Embryonic facial prominence (tissue), 1 donor: ENCODE results near the gene FGD6.

Experiments used
- DNase-seq: peaks from one replicate; pipeline ENCODE4 v3.0.0-alpha.2; 2016; ENCODE audit errors: extremely low spot score

The FGD6 gene

DNA sequence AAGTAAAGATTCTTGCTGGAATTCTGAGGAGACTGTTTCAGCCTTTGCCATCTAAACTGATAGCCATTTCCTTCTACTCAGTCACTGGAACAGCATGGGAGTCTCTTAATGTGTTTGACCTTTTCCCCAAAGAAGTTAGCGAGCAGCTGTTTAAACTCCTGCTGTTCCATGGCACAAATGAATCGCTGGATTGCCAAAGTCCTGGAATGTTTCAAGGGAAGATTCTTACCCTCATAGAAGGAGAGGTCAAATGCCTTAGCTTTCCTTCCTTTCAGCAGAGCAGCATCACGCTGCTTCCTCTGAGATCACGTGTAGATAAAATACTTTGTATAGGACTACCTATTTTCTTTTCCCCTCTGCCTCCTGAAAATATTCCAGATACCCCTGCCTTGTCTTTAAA is 133.3 kb downstream of the FGD6 start:
- no peak for DNase-seq

GRCh38 chr12:95083471-95083870 is 133.8 kb downstream of the FGD6 start:
- DNase-seq, result no peak

GRCh38 chr12:95077341-95077740 is 139.9 kb downstream of the FGD6 start:
- DNase-seq, result no peak

DNA sequence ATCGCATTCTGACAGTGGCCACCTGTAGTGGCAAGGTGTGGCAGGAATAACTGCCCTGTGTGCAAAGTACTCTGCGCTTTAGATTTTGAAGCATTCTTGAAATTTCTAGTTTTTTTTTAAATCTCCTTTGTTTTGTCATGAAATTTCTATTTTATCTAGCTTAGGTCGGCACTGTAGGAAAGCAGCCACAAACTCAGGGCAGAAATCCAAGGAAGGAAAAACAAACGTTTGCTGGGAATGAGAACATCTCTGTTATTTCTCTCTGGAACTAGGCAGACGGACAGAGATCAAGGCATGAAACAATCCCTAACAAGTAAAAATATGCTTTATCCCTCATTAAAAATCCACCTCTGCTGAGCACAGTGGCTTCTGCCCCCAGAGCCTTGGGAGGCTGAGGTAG is 142.5 kb downstream of the FGD6 start:
- DNase-seq, result no peak

DNA sequence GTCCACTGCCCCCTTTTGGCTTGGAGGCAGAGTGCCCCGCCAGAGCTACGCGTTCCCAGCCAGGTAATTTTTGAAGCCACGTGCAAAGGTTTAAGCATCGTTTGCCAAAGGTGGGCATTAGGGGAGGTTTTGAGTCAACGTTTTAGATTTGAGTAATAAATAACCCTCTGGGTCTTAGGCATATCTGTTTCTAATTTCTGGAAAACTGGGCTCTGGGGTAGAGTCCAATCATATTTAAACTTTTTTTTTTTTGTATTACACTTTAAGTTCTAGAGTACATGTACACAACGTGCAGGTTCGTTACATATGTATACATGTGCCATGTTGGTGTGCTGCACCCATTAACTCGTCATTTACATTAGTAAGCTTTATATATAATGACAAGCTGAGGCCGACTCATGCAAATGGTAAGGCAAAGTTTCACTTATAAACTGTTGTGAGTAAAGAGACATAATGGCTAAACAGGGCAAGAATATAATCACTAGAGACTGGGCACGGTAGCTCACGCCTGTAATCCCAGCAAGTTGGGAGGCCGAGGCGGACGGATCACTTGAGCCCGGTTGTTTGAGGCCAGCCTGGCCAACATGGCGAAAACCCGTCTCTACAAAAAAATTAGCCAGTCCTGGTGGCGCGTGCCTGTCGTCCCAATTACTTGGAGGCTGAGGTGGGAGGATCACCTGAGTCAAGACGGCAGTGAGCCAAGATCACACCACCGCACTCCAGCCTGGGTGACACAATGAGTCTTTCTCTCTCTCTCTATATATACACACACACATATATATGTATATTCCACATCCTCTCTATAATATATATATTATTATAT is 143.4 kb downstream of the FGD6 start:
- no peak for DNase-seq

- DNase-seq, result peak; percentile 92
Observed at GRCh38 chr12:95072900-95073697, 144.2 kb downstream of the FGD6 start, which contains the start of gene NR2C1. TSS of gene NR2C1 (minus strand) at chr12:95073618. CDS start at chr12:95067384, 6,234 bp downstream.

DNA sequence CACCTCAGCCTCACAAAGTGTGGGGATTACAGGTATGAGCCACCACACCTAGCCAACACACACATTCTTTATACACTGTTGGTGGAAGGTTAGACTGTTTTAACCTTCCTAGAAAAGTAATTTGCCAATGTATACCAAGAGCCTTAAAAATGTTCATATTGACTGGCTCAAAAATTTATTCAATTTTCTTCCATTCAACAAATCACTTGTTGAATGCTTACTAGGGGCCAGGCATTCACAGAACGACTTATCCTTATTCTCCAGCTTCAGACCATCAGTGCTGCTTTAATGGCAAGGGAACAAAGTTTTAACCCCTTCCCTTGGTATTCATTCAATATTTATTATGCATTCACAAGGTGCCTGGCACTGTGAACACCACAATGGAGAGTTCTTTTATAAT is 146.9 kb downstream of the FGD6 start:
- DNase-seq, result no peak

DNA sequence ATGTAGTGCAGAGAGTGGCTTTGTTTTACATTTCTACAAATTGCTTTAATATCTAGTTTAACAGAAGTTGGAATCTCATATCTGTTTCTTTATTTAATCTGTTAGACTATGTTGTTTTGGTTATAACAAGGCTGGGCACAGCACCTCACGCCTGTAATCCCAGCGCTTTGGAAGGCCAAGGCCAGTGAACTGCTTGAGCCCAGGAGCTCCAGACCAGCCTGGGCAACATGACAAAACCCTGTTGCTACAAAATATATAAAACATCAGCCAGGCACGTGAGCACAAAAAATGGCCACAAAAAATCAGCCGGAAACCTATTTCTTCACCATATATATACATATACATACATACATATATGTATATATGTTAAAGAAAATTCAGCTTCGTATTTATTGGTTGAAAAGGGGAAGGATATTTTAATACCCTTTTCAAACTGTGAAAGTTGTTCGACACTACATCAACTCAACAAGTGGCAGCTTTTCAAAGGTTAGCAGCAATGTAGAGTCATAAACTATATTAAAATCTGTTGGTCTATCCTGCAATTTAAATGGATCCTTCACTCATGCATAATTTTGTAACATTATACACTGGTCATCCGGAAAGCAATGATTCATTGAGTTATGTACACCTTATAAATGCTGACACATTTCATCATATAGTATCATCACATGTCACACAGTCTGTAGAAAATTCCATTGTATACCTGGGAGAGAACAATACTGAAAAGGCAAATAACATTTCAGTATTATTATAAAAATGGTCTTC is 151.0 kb downstream of the FGD6 start:
- no peak for DNase-seq

GRCh38 chr12:95060951-95061350 is 156.3 kb downstream of the FGD6 start:
- no peak for DNase-seq

GRCh38 chr12:95059984-95060383 is 157.3 kb downstream of the FGD6 start:
- DNase-seq, result no peak

DNA sequence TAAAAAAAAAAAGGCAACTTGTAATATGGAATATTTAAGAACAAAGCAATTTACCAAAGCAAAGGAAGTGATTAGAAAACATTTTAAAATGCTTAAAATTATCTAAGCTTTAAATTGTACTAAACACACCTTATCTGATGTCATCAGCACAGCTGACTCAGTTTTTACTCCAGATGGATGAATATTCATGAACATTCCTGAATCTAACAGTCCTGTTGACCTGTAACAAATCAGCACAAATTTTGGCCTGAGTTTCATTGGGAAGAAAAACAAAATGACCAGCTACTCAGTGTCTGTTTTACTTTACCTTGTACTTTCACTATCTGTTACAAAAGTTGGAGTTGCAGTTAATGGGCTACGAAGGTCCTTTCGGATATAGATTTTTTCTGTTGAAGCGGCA is 159.8 kb downstream of the FGD6 start:
- DNase-seq, result no peak

GRCh38 chr12:95055057-95055456 is 162.2 kb downstream of the FGD6 start:
- DNase-seq, result no peak

DNA sequence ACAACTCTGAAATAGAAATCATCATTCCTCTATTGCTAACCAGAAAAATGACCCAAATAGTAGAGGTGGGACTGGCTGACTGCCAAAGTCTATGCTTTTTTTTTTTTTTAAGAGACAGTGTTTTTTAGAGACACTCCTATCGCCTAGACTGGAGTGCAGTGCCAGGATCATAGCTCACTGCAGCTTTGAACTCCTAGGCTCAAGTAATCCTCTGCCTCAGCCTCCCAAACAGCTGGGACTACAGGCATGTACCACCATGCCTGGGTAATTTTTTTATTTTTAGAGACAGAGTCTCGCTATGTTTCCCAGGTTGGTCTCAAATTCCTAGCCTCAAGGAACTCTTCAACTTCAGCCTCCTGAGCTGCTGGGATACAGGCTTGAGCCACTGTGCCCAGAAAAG is 163.1 kb downstream of the FGD6 start:
- no peak for DNase-seq

GRCh38 chr12:95051241-95051640 is 166.0 kb downstream of the FGD6 start:
- DNase-seq, result no peak

GRCh38 chr12:95037906-95038305 is 179.4 kb downstream of the FGD6 start:
- no peak for DNase-seq

- DNase-seq, result no peak
Observed at GRCh38 chr12:95034750-95035149, 182.5 kb downstream of the FGD6 start.
